ENCODE results near the gene MFSD2B.

MFSD2B gene

GRCh38 chr2:24015562-24016375 lies 5.9 kb downstream of the MFSD2B start:
- H2BK120ac ChIP-seq (ENCODE audit: low read depth, low read length): no peak overlapping the region
- peak overlapping the region; percentile 14 for H2BK5ac ChIP-seq (ENCODE audit: low read length)
- peak overlapping the region; percentile 23 for H3K14ac ChIP-seq (ENCODE audit: low read length)
- peak overlapping the region; percentile 46 for H2AK5ac ChIP-seq (ENCODE audit: low read depth, low read length)
- no peak overlapping the region for H3K4me3 ChIP-seq (ENCODE audit: low read length in 2 of 2)
- H3K36me3 ChIP-seq (replicated peaks in 1 of 2; ENCODE audit: control insufficient read depth in 2 of 2, insufficient read depth in 2 of 2, low read length in 2 of 2): no peaks in the 10 kb centered on the region
- no peak overlapping the region for H2BK12ac ChIP-seq (ENCODE audit: low read length)
- peak overlapping the region; percentile 65 for H3K23ac ChIP-seq (ENCODE audit: low read depth, low read length, poor library complexity)
- H3K27ac ChIP-seq (replicated peaks; ENCODE audit: low read length): no peak overlapping the region
- peak overlapping the region; percentile 57 for H3K18ac ChIP-seq (ENCODE audit: low read length)
- H3K27me3 ChIP-seq (ENCODE audit: control insufficient read depth in 3 of 3, insufficient read depth in 3 of 3, low read depth in 1 of 3, low read length in 3 of 3): peaks cover 0 to under 1% (median 0%) of the 10 kb centered on the region in 3 experiments
- H3K4me1 ChIP-seq (ENCODE audit: control insufficient read depth in 2 of 2, insufficient read depth in 1 of 2, low read depth in 1 of 2, low read length in 2 of 2): peaks cover 4 to 7% of the 10 kb centered on the region in 2 donors
- WGBS, 2 donors (ENCODE audit: extremely low coverage in 2 of 2, insufficient read length in 2 of 2, insufficient replicate concordance in 1 of 2): no CpG with 5 or more reads among the region's 11 CpGs
- peak overlapping the region; percentile 58 for H2AFZ ChIP-seq (ENCODE audit: low read length)
- no peak for DNase-seq (ENCODE audit: low spot score)
- peaks cover 3% of the 10 kb centered on the region for H3K79me1 ChIP-seq (ENCODE audit: low read depth, low read length)
- no peak overlapping the region for H4K8ac ChIP-seq (ENCODE audit: low read depth, low read length)
- H3K4me2 ChIP-seq (ENCODE audit: insufficient read depth, low read length, poor library complexity, severe bottlenecking): no peak overlapping the region
- no peak overlapping the region for H3K9ac ChIP-seq (ENCODE audit: low read depth, low read length, poor library complexity)
- H3K9me3 ChIP-seq (replicated peaks in 1 of 2; ENCODE audit: control insufficient read depth in 2 of 2, insufficient read depth in 1 of 2, low read depth in 1 of 2, low read length in 2 of 2): no peaks in the 10 kb centered on the region
- H3K4ac ChIP-seq (ENCODE audit: low read length): no peak overlapping the region
- no peak overlapping the region for H2BK15ac ChIP-seq (ENCODE audit: low read length)
- H4K91ac ChIP-seq (ENCODE audit: low read depth, low read length, poor library complexity): no peak overlapping the region

- no peaks in the 10 kb centered on the region for H3K27me3 ChIP-seq (ENCODE audit: control insufficient read depth in 3 of 3, insufficient read depth in 3 of 3, low read depth in 1 of 3, low read length in 3 of 3)
- H3K4me2 ChIP-seq (ENCODE audit: insufficient read depth, low read length, poor library complexity, severe bottlenecking): no peak overlapping the region
- H2BK12ac ChIP-seq (ENCODE audit: low read length): peak overlapping the region; percentile 63
- peaks cover 4 to 7% of the 10 kb centered on the region in 2 donors for H3K4me1 ChIP-seq (ENCODE audit: control insufficient read depth in 2 of 2, insufficient read depth in 1 of 2, low read depth in 1 of 2, low read length in 2 of 2)
- no peak for DNase-seq (ENCODE audit: low spot score)
- H3K18ac ChIP-seq (ENCODE audit: low read length): peak overlapping the region; percentile 7
- H3K27ac ChIP-seq (replicated peaks; ENCODE audit: low read length): no peak overlapping the region
- no peak overlapping the region for H3K14ac ChIP-seq (ENCODE audit: low read length)
- H3K4ac ChIP-seq (ENCODE audit: low read length): no peak overlapping the region
- no peaks in the 10 kb centered on the region for H3K36me3 ChIP-seq (replicated peaks in 1 of 2; ENCODE audit: control insufficient read depth in 2 of 2, insufficient read depth in 2 of 2, low read length in 2 of 2)
- H3K4me3 ChIP-seq (ENCODE audit: low read length in 2 of 2): no peak overlapping the region
- no peak overlapping the region for H2AK5ac ChIP-seq (ENCODE audit: low read depth, low read length)
- no peak overlapping the region for H4K91ac ChIP-seq (ENCODE audit: low read depth, low read length, poor library complexity)
- H3K9me3 ChIP-seq (replicated peaks in 1 of 2; ENCODE audit: control insufficient read depth in 2 of 2, insufficient read depth in 1 of 2, low read depth in 1 of 2, low read length in 2 of 2): no peaks in the 10 kb centered on the region
- H4K8ac ChIP-seq (ENCODE audit: low read depth, low read length): no peak overlapping the region
- H3K23ac ChIP-seq (ENCODE audit: low read depth, low read length, poor library complexity): no peak overlapping the region
- H2BK15ac ChIP-seq (ENCODE audit: low read length): no peak overlapping the region
- peak overlapping the region; percentile 58 for H2AFZ ChIP-seq (ENCODE audit: low read length)
- no peak overlapping the region for H2BK120ac ChIP-seq (ENCODE audit: low read depth, low read length)
- H2BK5ac ChIP-seq (ENCODE audit: low read length): peak overlapping the region; percentile 14
- H3K79me1 ChIP-seq (ENCODE audit: low read depth, low read length): peaks cover 3% of the 10 kb centered on the region
- no peak overlapping the region for H3K9ac ChIP-seq (ENCODE audit: low read depth, low read length, poor library complexity)
- WGBS, 2 donors (ENCODE audit: extremely low coverage in 2 of 2, insufficient read length in 2 of 2, insufficient replicate concordance in 1 of 2): no CpG with 5 or more reads among the region's 9 CpGs
These were observed 6.5 kb downstream of the MFSD2B start for GRCh38 chr2:24016376-24016761.

GRCh38 chr2:24016853-24017703 lies 7.2 kb downstream of the MFSD2B start:
- WGBS, 2 donors (ENCODE audit: extremely low coverage in 2 of 2, insufficient read length in 2 of 2, insufficient replicate concordance in 1 of 2): no CpG with 5 or more reads among the region's 35 CpGs
- H3K4me1 ChIP-seq (ENCODE audit: control insufficient read depth in 2 of 2, insufficient read depth in 1 of 2, low read depth in 1 of 2, low read length in 2 of 2): peaks cover 4 to 7% of the 10 kb centered on the region in 2 donors
- peak overlapping the region; percentile 7 for H3K18ac ChIP-seq (ENCODE audit: low read length)
- peak overlapping the region; percentile 88 for H2AK5ac ChIP-seq (ENCODE audit: low read depth, low read length)
- H3K23ac ChIP-seq (ENCODE audit: low read depth, low read length, poor library complexity): peak overlapping the region; percentile 34
- H3K79me1 ChIP-seq (ENCODE audit: low read depth, low read length): peaks cover 3% of the 10 kb centered on the region
- no peak overlapping the region for H3K4me3 ChIP-seq (ENCODE audit: low read length in 2 of 2)
- no peak overlapping the region for H2BK120ac ChIP-seq (ENCODE audit: low read depth, low read length)
- no peak for DNase-seq (ENCODE audit: low spot score)
- H3K4me2 ChIP-seq (ENCODE audit: insufficient read depth, low read length, poor library complexity, severe bottlenecking): no peak overlapping the region
- H3K9me3 ChIP-seq (replicated peaks in 1 of 2; ENCODE audit: control insufficient read depth in 2 of 2, insufficient read depth in 1 of 2, low read depth in 1 of 2, low read length in 2 of 2): no peaks in the 10 kb centered on the region
- no peak overlapping the region for H3K27ac ChIP-seq (replicated peaks; ENCODE audit: low read length)
- H3K36me3 ChIP-seq (replicated peaks in 1 of 2; ENCODE audit: control insufficient read depth in 2 of 2, insufficient read depth in 2 of 2, low read length in 2 of 2): peaks cover 0 to 1% of the 10 kb centered on the region in 2 donors
- H2BK5ac ChIP-seq (ENCODE audit: low read length): no peak overlapping the region
- no peak overlapping the region for H3K4ac ChIP-seq (ENCODE audit: low read length)
- H4K91ac ChIP-seq (ENCODE audit: low read depth, low read length, poor library complexity): no peak overlapping the region
- no peaks in the 10 kb centered on the region for H3K27me3 ChIP-seq (ENCODE audit: control insufficient read depth in 3 of 3, insufficient read depth in 3 of 3, low read depth in 1 of 3, low read length in 3 of 3)
- H2AFZ ChIP-seq (ENCODE audit: low read length): no peak overlapping the region
- H2BK15ac ChIP-seq (ENCODE audit: low read length): peak overlapping the region; percentile 55
- H3K14ac ChIP-seq (ENCODE audit: low read length): peak overlapping the region; percentile 21
- H3K9ac ChIP-seq (ENCODE audit: low read depth, low read length, poor library complexity): peak overlapping the region; percentile 21
- no peak overlapping the region for H4K8ac ChIP-seq (ENCODE audit: low read depth, low read length)
- no peak overlapping the region for H2BK12ac ChIP-seq (ENCODE audit: low read length)

- peaks cover 3% of the 10 kb centered on the region for H3K79me1 ChIP-seq (ENCODE audit: low read depth, low read length)
- H4K91ac ChIP-seq (ENCODE audit: low read depth, low read length, poor library complexity): no peak overlapping the region
- DNase-seq (ENCODE audit: low spot score): no peak
- H3K23ac ChIP-seq (ENCODE audit: low read depth, low read length, poor library complexity): no peak overlapping the region
- H3K4me2 ChIP-seq (ENCODE audit: insufficient read depth, low read length, poor library complexity, severe bottlenecking): no peak overlapping the region
- peaks cover 2 to 8% of the 10 kb centered on the region in 2 donors for H3K36me3 ChIP-seq (replicated peaks in 1 of 2; ENCODE audit: control insufficient read depth in 2 of 2, insufficient read depth in 2 of 2, low read length in 2 of 2)
- no peak overlapping the region for H3K4ac ChIP-seq (ENCODE audit: low read length)
- no peak overlapping the region for H2BK5ac ChIP-seq (ENCODE audit: low read length)
- no peak overlapping the region for H2AK5ac ChIP-seq (ENCODE audit: low read depth, low read length)
- H3K4me3 ChIP-seq (ENCODE audit: low read length in 2 of 2): no peak overlapping the region
- H3K4me1 ChIP-seq (ENCODE audit: control insufficient read depth in 2 of 2, insufficient read depth in 1 of 2, low read depth in 1 of 2, low read length in 2 of 2): peaks cover 4 to 7% of the 10 kb centered on the region in 2 donors
- no peak overlapping the region for H2BK15ac ChIP-seq (ENCODE audit: low read length)
- H2BK12ac ChIP-seq (ENCODE audit: low read length): no peak overlapping the region
- no peaks in the 10 kb centered on the region for H3K27me3 ChIP-seq (ENCODE audit: control insufficient read depth in 3 of 3, insufficient read depth in 3 of 3, low read depth in 1 of 3, low read length in 3 of 3)
- H3K14ac ChIP-seq (ENCODE audit: low read length): no peak overlapping the region
- H3K27ac ChIP-seq (replicated peaks; ENCODE audit: low read length): no peak overlapping the region
- no peak overlapping the region for H2AFZ ChIP-seq (ENCODE audit: low read length)
- H2BK120ac ChIP-seq (ENCODE audit: low read depth, low read length): no peak overlapping the region
- peak overlapping the region; percentile 17 for H3K18ac ChIP-seq (ENCODE audit: low read length)
- no peaks in the 10 kb centered on the region for H3K9me3 ChIP-seq (replicated peaks in 1 of 2; ENCODE audit: control insufficient read depth in 2 of 2, insufficient read depth in 1 of 2, low read depth in 1 of 2, low read length in 2 of 2)
- no CpG with 5 or more reads among the region's 8 CpGs for WGBS, 2 donors (ENCODE audit: extremely low coverage in 2 of 2, insufficient read length in 2 of 2, insufficient replicate concordance in 1 of 2)
- no peak overlapping the region for H4K8ac ChIP-seq (ENCODE audit: low read depth, low read length)
- no peak overlapping the region for H3K9ac ChIP-seq (ENCODE audit: low read depth, low read length, poor library complexity)
These were observed 7.8 kb downstream of the MFSD2B start for GRCh38 chr2:24017711-24018110.
